ENCODE data around the gene BMAL1.
"Not testable (repeated sequence)": the region's sequence is repeated elsewhere in the genome, so short reads cannot be mapped to it uniquely, and the experiment has no call there.

BMAL1 gene

DNA sequence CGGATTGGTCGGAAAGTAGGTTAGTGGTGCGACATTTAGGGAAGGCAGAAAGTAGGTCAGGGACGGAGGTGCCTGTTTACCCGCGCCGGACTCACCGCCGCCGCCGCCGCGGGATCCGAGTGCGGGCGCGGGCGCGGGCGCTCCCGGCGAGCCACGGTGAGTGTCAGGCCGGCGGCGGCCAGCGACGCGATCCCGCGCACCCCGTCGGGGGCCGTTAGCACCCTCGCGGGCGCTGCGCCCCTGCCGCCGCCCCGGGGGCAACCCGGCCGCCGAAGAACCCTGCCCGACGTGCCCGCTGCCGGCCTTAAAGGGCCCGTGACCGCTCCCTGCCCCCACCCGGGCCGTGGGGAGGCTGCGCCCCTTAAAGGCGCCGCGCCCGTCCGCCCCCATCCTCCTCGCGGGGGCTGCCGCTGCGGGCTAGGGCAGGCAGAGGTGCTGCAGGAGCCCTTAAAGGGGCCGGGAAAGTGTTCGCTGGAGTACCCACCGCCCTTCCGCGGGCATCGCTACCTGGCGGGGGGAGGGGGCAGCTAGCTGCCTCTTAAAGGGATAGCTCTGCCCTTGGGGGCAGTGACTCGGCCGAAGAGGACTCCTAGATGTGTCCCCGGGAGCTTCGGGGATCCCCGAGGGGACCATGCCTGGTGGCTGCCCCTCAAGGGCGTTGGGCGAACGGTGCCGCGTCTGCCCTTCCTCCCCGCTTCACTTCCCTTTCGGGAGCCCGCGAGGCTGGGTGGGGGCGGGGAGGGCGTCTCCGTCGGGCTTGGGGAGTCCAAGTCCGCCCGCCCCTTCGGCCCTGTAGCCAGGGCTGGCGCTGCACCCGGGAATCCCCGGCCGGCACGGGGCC, at the start of gene BMAL1:
TSS of gene BMAL1 (plus strand) at position 23 of the 841 bp plus-strand sequence. CDS start 76,519 bp downstream, outside the sequence.
- peak; percentile 23 to 37 (median 24) for DNase-seq (ENCODE audit: low read depth in 3 of 3)

DNA sequence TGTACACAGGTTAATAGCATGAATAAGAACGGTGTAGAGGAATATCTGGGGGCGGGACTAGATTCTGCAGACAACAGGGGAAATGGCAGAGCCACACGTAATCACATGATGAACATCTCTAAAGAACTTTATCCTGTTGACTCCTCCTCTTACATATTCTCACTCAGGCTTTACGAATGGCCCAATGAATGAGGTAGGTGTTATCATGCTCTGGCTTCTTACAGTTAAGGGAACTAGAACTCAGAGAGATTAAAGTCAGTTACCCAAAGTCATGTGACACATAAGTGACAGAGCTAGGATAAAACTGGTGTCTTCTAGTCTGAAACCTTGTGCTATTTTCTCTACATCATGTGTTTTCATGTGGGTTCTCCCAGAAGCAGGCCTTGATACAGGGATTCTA, 49.0 kb upstream of the BMAL1 start:
- DNase-seq (ENCODE audit: low read depth in 3 of 3), result no peak

DNA sequence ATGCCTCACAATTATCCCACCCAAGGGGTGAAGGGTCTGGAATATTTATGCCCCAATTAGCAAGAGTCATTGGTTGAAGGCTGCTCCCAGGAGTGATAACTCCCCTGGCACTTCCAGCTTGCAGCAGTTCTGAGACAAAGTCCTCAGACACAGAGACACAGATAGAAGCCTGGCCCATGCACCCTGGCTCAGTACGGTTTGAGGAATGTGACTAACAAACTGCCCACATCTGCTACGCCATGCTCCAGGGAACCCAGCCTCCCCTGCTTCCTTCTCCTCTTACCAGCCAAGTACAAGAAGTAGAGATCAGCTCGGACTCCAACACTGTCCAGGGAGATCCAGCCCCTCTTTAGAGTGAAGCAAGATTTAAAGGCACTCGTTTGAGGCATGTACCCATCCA, 48.5 kb upstream of the BMAL1 start:
- no peak for DNase-seq (ENCODE audit: low read depth in 3 of 3)

- no peak for DNase-seq (ENCODE audit: low read depth in 3 of 3)
Measured at GRCh38 chr11:13229711-13230318, 47.8 kb upstream of the BMAL1 start.

GRCh38 chr11:13233173-13233745, 44.3 kb upstream of the BMAL1 start:
- DNase-seq (ENCODE audit: low read depth in 3 of 3), result no peak

GRCh38 chr11:13235895-13236294, 41.7 kb upstream of the BMAL1 start:
- no peak for DNase-seq (ENCODE audit: low read depth in 3 of 3)

DNA sequence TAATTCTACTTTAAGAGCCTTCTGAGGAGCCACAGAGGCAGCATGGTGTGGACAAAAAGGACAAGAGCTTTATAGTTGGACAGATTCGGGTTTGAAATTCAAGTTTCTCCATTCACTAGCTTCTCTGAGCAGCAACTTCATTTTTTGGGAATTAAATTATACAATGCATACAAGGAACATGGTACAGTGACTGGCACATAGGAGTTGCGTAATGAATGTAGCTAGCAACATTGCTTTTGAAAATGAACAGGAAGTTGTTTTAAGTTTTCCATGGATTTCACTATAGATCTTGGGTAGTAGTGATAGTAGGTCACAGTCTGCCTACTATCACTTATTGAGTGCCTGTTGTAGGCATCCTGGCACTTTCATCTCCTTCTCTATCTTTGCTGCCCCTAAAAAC, 41.0 kb upstream of the BMAL1 start:
- no peak for DNase-seq (ENCODE audit: low read depth in 3 of 3)

GRCh38 chr11:13237761-13238160, 39.8 kb upstream of the BMAL1 start:
- no peak for DNase-seq (ENCODE audit: low read depth in 3 of 3)

- peak; percentile 10 to 45 (median 10) for DNase-seq (ENCODE audit: low read depth in 3 of 3)
Measured at GRCh38 chr11:13238879-13239514, 38.6 kb upstream of the BMAL1 start.

DNA sequence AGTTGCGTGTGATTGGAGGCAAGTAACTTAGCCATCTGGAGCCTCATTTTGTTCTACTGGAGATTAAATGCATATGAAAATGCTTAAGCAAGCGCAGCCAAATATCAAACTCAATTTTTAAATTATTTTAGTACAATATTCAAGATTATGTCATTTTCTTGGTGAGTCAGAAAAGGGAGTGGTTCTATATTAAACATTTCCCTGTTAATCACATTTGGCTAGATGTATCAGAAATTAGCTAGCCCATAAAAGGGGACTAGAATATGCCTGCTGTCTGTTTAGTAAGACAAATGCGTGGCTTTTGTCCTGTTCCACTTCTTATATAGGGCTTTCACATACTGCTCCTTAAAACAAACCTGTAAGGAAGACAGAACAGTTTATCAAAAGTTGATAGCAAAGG, 35.0 kb upstream of the BMAL1 start:
- no peak for DNase-seq (ENCODE audit: low read depth in 3 of 3)

DNA sequence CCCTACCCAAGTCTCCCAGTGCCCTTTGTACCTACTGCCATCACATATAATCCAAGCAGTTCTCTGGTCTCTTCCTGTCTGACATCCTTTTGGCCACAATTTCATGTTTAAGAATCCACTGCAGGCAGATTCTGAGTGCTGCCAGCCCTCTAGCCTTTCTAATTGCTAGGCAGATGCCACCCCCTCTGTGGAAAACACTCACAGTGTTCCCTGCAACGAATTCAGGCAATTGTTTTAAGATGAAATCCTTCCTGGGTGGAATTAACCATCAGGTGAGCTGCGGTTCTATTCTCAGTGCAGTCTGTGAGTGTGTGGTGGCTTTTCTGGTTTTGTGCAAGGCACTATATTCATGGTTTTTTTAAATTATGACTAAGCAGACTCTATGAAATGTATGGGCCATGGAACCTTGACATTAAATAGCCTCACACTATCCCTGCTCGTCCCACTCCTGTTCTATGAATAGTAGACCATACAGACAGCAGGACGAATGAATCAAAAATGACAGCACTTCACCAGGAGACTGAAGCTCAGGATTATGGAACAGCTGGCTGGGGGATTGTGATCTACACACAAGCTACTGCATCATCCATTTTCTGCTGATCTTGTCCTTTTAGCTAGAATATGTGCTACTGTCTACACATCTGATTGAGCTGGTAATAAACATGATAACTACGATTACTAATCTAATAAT, 29.8 kb upstream of the BMAL1 start:
- DNase-seq (ENCODE audit: low read depth in 3 of 3), result no peak

DNA sequence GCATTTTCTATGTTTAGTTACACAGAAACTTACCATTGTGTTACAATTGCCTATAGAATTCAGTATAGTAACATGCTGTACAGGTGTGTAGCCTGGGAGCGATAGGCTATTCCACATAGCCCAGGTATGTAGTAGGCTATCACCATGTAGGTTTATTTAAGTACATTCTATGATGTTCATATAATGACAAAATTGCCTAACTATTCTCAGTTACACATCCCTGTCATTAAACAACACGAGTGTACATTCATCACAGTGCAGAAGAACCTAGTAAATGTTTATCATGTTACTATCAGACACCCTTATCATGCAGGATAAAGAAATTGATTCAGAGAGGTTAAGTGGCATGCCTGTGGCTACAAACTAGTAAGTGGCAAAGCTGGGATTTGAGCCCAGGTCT, 28.4 kb upstream of the BMAL1 start:
- DNase-seq (ENCODE audit: low read depth in 3 of 3), result no peak

DNA sequence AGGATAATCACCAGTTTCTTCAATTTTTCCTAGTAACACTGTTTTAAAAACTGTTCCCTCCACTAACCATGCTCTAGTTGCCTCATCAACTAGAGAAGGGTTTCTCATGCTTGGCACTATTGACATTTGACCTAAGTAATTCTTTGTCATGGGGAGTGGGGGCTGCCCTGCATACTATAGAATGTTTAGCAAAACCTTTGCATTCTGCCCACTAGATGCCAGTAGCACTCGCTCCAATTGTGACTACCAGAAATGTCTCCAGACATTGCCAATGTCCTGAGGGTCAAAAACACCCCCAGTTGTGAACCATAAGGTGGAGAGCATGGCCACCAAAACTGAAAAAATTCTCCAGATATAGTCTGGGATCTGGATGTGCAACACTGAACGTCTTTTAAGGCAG, 27.6 kb upstream of the BMAL1 start:
- no peak for DNase-seq (ENCODE audit: low read depth in 3 of 3)

DNA sequence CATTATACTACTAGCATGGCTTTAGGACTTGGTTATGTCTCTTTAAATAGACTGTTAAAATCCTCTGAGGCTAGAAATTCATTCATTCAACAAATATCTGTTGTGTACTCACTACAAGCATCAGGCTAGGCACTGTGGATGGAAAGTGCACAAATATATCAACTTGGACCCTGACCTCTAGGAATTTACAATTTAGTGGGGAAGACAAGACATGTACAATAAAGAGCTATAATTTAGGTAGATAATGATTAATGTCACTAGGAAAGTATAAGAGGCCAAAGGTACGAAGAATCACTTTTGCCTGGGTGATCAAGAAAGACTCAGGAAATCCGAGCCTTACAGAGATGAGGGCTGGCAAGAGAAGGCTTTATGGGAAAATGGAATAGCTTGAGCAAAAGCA, 25.6 kb upstream of the BMAL1 start:
- no peak for DNase-seq (ENCODE audit: low read depth in 3 of 3)

- DNase-seq (ENCODE audit: low read depth in 3 of 3), result no peak
Measured at GRCh38 chr11:13252438-13252837, 25.2 kb upstream of the BMAL1 start.

DNA sequence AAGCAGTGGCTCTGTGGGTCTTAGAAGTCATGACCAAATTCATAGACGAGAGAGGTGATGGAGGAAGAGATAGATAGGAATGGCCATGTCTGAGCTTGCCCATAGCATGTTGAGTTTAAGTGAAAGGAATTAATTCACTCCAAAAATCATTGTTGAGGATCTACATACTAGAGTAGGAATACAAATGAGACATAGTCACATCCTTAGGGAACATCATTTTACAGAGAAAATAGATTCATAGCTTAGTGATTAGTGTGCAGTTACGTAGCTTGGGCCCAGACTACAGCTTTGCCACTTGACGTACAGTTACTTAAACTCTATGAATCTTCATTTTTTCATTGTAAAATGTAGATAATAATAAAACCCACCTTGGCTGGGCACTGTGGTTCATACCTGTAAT, 21.4 kb upstream of the BMAL1 start:
- no peak for DNase-seq (ENCODE audit: low read depth in 3 of 3)

DNA sequence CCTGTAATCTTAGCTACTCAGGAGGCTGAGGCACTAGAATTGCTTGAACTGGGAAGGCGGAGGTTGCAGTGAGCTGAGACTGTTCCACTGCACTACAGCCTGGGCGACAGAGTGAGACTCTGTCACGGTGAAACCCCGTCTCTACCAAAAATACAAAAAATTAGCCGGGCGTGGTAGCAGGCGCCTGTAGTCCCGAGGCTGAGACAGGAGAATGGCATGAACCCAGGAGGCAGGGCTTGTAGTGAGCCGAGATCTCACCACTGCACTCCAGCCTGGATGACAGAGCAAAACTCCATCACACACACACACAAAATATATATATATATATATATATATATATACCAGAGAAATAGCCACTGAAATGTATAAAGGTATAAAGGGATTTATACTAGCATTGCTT, 19.5 kb upstream of the BMAL1 start:
- DNase-seq (ENCODE audit: low read depth in 3 of 3), result not testable (repeated sequence)

DNA sequence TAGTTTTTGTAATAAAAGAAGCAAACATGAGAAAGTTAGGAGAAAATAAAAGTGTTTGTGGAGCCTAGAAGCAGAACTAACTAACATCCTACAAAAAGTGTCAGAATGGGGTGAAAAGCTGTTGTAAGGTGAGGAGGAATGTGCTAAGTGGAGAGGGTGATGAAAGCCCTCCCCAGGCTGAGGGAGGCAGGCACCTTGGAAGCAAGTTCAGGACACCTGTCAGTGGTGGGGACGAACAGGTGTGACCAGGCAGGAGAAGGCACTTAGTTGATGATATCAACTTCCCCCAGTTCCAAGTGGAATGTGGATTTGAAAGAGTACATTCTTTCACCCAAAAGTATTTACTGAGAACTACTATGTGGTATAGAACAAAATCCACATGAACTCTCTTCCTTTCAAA, 18.7 kb upstream of the BMAL1 start:
- DNase-seq (ENCODE audit: low read depth in 3 of 3), result no peak

GRCh38 chr11:13259374-13259773, 18.2 kb upstream of the BMAL1 start:
- no peak for DNase-seq (ENCODE audit: low read depth in 3 of 3)

GRCh38 chr11:13260201-13260962, 17.2 kb upstream of the BMAL1 start:
- DNase-seq (ENCODE audit: low read depth in 3 of 3), result no peak

- DNase-seq (ENCODE audit: low read depth in 3 of 3), result no peak
Measured at GRCh38 chr11:13260963-13261588, 16.5 kb upstream of the BMAL1 start.

Measured in stimulated activated CD4-positive, alpha-beta T cell treated with anti-CD3 and anti-CD28 coated beads, TNF-alpha, amount 100 ng/mL, for 4 hours (primary cell).